Measurements from ENCODE around the gene EVL. TPM values are rescaled to one million over a fixed set of nuclear protein-coding genes. Genes with fewer than 3 reads are reported as not detected.

Gene EVL
- total RNA-seq, 1 donor from 2014 or later: 6.1 TPM

- DNase-seq (ENCODE audit: low read depth): no peak
- FAIRE-seq: no peak
- Histone ChIP-seq H3K4me3 (ENCODE audit: low read depth, low read length) (no peak overlapping the region), H3K27me3 (ENCODE audit: control insufficient read depth, insufficient read depth, low read length) (no peaks in the 10 kb centered on the region), H3K36me3 (ENCODE audit: control insufficient read depth, insufficient read depth, low read length) (peaks cover 1% of the 10 kb centered on the region)
- no peak for TF ChIP-seq CTCF (IDR thresholded peaks at IDR 0.05; ENCODE audit: insufficient read depth, low read length, severe bottlenecking)
Observed at GRCh38 chr14:100124551-100125088, 59.4 kb downstream of the EVL start.

- no peak for DNase-seq (ENCODE audit: low read depth)
- no peak for TF ChIP-seq CTCF (IDR thresholded peaks at IDR 0.05; ENCODE audit: insufficient read depth, low read length, severe bottlenecking)
- Histone ChIP-seq H3K36me3 (ENCODE audit: control insufficient read depth, insufficient read depth, low read length) (peaks cover 1% of the 10 kb centered on the region), H3K4me3 (ENCODE audit: low read depth, low read length) (no peak overlapping the region), H3K27me3 (ENCODE audit: control insufficient read depth, insufficient read depth, low read length) (no peaks in the 10 kb centered on the region)
- FAIRE-seq: no peak
Observed at GRCh38 chr14:100126401-100126800, 61.2 kb downstream of the EVL start.

GRCh38 chr14:100127853-100128455 lies 62.7 kb downstream of the EVL start:
- Histone ChIP-seq H3K36me3 (ENCODE audit: control insufficient read depth, insufficient read depth, low read length) (peaks cover 1% of the 10 kb centered on the region), H3K27me3 (ENCODE audit: control insufficient read depth, insufficient read depth, low read length) (no peaks in the 10 kb centered on the region), H3K4me3 (ENCODE audit: low read depth, low read length) (no peak overlapping the region)
- no peak for DNase-seq (ENCODE audit: low read depth)
- no peak for TF ChIP-seq CTCF (IDR thresholded peaks at IDR 0.05; ENCODE audit: insufficient read depth, low read length, severe bottlenecking)
- FAIRE-seq: no peak

GRCh38 chr14:100128688-100129087 lies 63.5 kb downstream of the EVL start:
- Histone ChIP-seq H3K4me3 (ENCODE audit: low read depth, low read length) (no peak overlapping the region), H3K27me3 (ENCODE audit: control insufficient read depth, insufficient read depth, low read length) (no peaks in the 10 kb centered on the region), H3K36me3 (ENCODE audit: control insufficient read depth, insufficient read depth, low read length) (peaks cover 3% of the 10 kb centered on the region)
- TF ChIP-seq CTCF (IDR thresholded peaks at IDR 0.05; ENCODE audit: insufficient read depth, low read length, severe bottlenecking): no peak
- FAIRE-seq (no peak), DNase-seq (ENCODE audit: low read depth) (no peak)

- no peak overlapping the region for H3K4me3 ChIP-seq (ENCODE audit: low read depth, low read length)
- no peak for DNase-seq (ENCODE audit: low read depth)
- FAIRE-seq: no peak
- peaks cover 2% of the 10 kb centered on the region for H3K36me3 ChIP-seq (ENCODE audit: control insufficient read depth, insufficient read depth, low read length)
- no peaks in the 10 kb centered on the region for H3K27me3 ChIP-seq (ENCODE audit: control insufficient read depth, insufficient read depth, low read length)
- no peak for TF ChIP-seq CTCF (IDR thresholded peaks at IDR 0.05; ENCODE audit: insufficient read depth, low read length, severe bottlenecking)
Observed at GRCh38 chr14:100129161-100129589, 64.0 kb downstream of the EVL start.

- Histone ChIP-seq H3K4me3 (ENCODE audit: low read depth, low read length) (no peak overlapping the region), H3K27me3 (ENCODE audit: control insufficient read depth, insufficient read depth, low read length) (no peaks in the 10 kb centered on the region), H3K36me3 (ENCODE audit: control insufficient read depth, insufficient read depth, low read length) (peaks cover 2% of the 10 kb centered on the region)
- no peak for TF ChIP-seq CTCF (IDR thresholded peaks at IDR 0.05; ENCODE audit: insufficient read depth, low read length, severe bottlenecking)
- DNase-seq (ENCODE audit: low read depth) (no peak), FAIRE-seq (no peak)
Observed at GRCh38 chr14:100130521-100130920, 65.3 kb downstream of the EVL start.
